Skeletal muscle tissue (tissue), 4 donors: ENCODE results near the gene CNGA2. TPM values are rescaled to one million over a fixed set of nuclear protein-coding genes. Genes with fewer than 3 reads are reported as not detected.

Source experiments
- H3K27ac ChIP-seq: one replicate; pipeline ENCODE4 v1.7.0; 2013; ENCODE audit warnings: mild to moderate bottlenecking, low read depth, low read length, inconsistent platforms
- H3K27me3 ChIP-seq, 3 donors: one replicate each; pipeline ENCODE4 v1.7.0; 2013; ENCODE audit warnings: low read length in 3 of 3; ENCODE audit not compliant: control insufficient read depth in 3 of 3, insufficient read depth in 3 of 3
- H3K36me3 ChIP-seq, 3 donors: one replicate each; pipeline ENCODE4 v1.7.0; 2013; ENCODE audit warnings: low read length in 3 of 3; ENCODE audit not compliant: control insufficient read depth in 3 of 3, insufficient read depth in 3 of 3
- H3K4me1 ChIP-seq, 3 donors: one replicate each; pipeline ENCODE4 v1.7.0; 2013; ENCODE audit warnings: low read length in 3 of 3, mild to moderate bottlenecking in 3 of 3; ENCODE audit not compliant: control insufficient read depth in 3 of 3, insufficient read depth in 3 of 3
- H3K4me3 ChIP-seq, 3 donors: one replicate each; pipeline ENCODE4 v1.7.0; 2013; ENCODE audit warnings: low read length in 3 of 3
- H3K9ac ChIP-seq, 3 donors: one replicate each; pipeline ENCODE4 v1.7.0; 2013; ENCODE audit warnings: low read length in 3 of 3, mild to moderate bottlenecking in 3 of 3, moderate library complexity in 2 of 3, low read depth in 1 of 3
- H3K9me3 ChIP-seq, 3 donors: one replicate each; pipeline ENCODE4 v1.7.0; 2013; ENCODE audit warnings: low read length in 3 of 3; ENCODE audit not compliant: control insufficient read depth in 3 of 3
- total RNA-seq: library from RNA; depleted of rRNA; stranded (reverse); fragments of >200 nt; gene quantifications from one replicate; pipeline ENCODE4 v1.2.3, GENCODE V29; 2014
- donor health status: Osteomylitis.

The CNGA2 gene
- total RNA-seq, 1 donor from 2014 or later, result not detected

GRCh38 chrX:151762802-151763201, 28.3 kb downstream of the CNGA2 start:
- Histone ChIP-seq H3K27me3 (peaks cover 0 to 2% (median 0%) of the 10 kb centered on the region in 3 donors), H3K36me3 (no peaks in the 10 kb centered on the region), H3K9ac (no peak overlapping the region), H3K4me1 (no peaks in the 10 kb centered on the region), H3K27ac (no peak overlapping the region), H3K4me3 (no peak overlapping the region), H3K9me3 (no peaks in the 10 kb centered on the region)

GRCh38 chrX:151763711-151764110, 29.2 kb downstream of the CNGA2 start:
- peaks cover 0 to 2% (median 0%) of the 10 kb centered on the region in 3 donors for H3K27me3 ChIP-seq
- H3K4me1 ChIP-seq, result no peaks in the 10 kb centered on the region
- no peak overlapping the region for H3K9ac ChIP-seq
- H3K27ac ChIP-seq, result no peak overlapping the region
- H3K9me3 ChIP-seq, result peaks cover 0 to 3% (median 0%) of the 10 kb centered on the region in 3 donors
- no peak overlapping the region for H3K4me3 ChIP-seq
- no peaks in the 10 kb centered on the region for H3K36me3 ChIP-seq

GRCh38 chrX:151765026-151765425, 30.5 kb downstream of the CNGA2 start:
- Histone ChIP-seq H3K9ac (no peak overlapping the region), H3K4me1 (no peaks in the 10 kb centered on the region), H3K4me3 (no peak overlapping the region), H3K27me3 (peaks cover 0 to 2% (median 0%) of the 10 kb centered on the region in 3 donors), H3K27ac (no peak overlapping the region), H3K36me3 (no peaks in the 10 kb centered on the region), H3K9me3 (peaks cover 0 to 3% (median 0%) of the 10 kb centered on the region in 3 donors)

- Histone ChIP-seq H3K4me1 (peaks cover under 1 to 6% (median 2%) of the 10 kb centered on the region in 3 donors), H3K9me3 (peaks cover 0 to 3% (median 0%) of the 10 kb centered on the region in 3 donors), H3K36me3 (no peaks in the 10 kb centered on the region), H3K9ac (no peak overlapping the region), H3K4me3 (no peak overlapping the region), H3K27me3 (peaks cover 0 to 3% (median 0%) of the 10 kb centered on the region in 3 donors), H3K27ac (no peak overlapping the region)
Observed at GRCh38 chrX:151771726-151772125, 37.2 kb downstream of the CNGA2 start.

- H3K4me3 ChIP-seq, result no peak overlapping the region
- no peaks in the 10 kb centered on the region for H3K9me3 ChIP-seq
- H3K9ac ChIP-seq, result no peak overlapping the region
- peaks cover 3 to 10% (median 6%) of the 10 kb centered on the region in 3 donors for H3K4me1 ChIP-seq
- H3K27ac ChIP-seq, result no peak overlapping the region
- H3K36me3 ChIP-seq, result no peaks in the 10 kb centered on the region
- peaks cover 0 to 5% (median 0%) of the 10 kb centered on the region in 3 donors for H3K27me3 ChIP-seq
Observed at GRCh38 chrX:151773434-151773833, 38.9 kb downstream of the CNGA2 start.

GRCh38 chrX:151774421-151774820, 39.9 kb downstream of the CNGA2 start:
- H3K9ac ChIP-seq, result no peak overlapping the region
- H3K27me3 ChIP-seq, result peaks cover 0 to 8% (median 0%) of the 10 kb centered on the region in 3 donors
- no peak overlapping the region for H3K4me3 ChIP-seq
- H3K36me3 ChIP-seq, result no peaks in the 10 kb centered on the region
- no peaks in the 10 kb centered on the region for H3K9me3 ChIP-seq
- no peak overlapping the region for H3K27ac ChIP-seq
- peaks cover 3 to 10% (median 6%) of the 10 kb centered on the region in 3 donors for H3K4me1 ChIP-seq

GRCh38 chrX:151776181-151776731, 41.7 kb downstream of the CNGA2 start:
- H3K27me3 ChIP-seq, result peaks cover 0 to 8% (median 0%) of the 10 kb centered on the region in 3 donors

GRCh38 chrX:151776936-151777335, 42.4 kb downstream of the CNGA2 start:
- Histone ChIP-seq H3K4me1 (peaks cover 3 to 10% (median 6%) of the 10 kb centered on the region in 3 donors), H3K9ac (no peak overlapping the region), H3K9me3 (no peaks in the 10 kb centered on the region), H3K36me3 (no peaks in the 10 kb centered on the region), H3K4me3 (no peak overlapping the region), H3K27me3 (peaks cover 0 to 8% (median 0%) of the 10 kb centered on the region in 3 donors), H3K27ac (no peak overlapping the region)

More at GRCh38 chrX:151776181-151776731, 41.7 kb downstream of the CNGA2 start:
- Histone ChIP-seq H3K36me3 (no peaks in the 10 kb centered on the region), H3K4me3 (no peak overlapping the region), H3K9ac (no peak overlapping the region), H3K4me1 (peaks cover 3 to 10% (median 6%) of the 10 kb centered on the region in 3 donors), H3K9me3 (no peaks in the 10 kb centered on the region), H3K27ac (no peak overlapping the region)

- Histone ChIP-seq H3K4me1 (peaks cover 3 to 10% (median 6%) of the 10 kb centered on the region in 3 donors), H3K4me3 (no peak overlapping the region), H3K9me3 (no peaks in the 10 kb centered on the region), H3K27me3 (peaks cover 0 to 5% (median 0%) of the 10 kb centered on the region in 3 donors), H3K9ac (no peak overlapping the region), H3K27ac (no peak overlapping the region), H3K36me3 (no peaks in the 10 kb centered on the region)
Observed at GRCh38 chrX:151779258-151779657, 44.7 kb downstream of the CNGA2 start.

GRCh38 chrX:151780621-151781020, 46.1 kb downstream of the CNGA2 start:
- H3K9me3 ChIP-seq, result no peaks in the 10 kb centered on the region

More at GRCh38 chrX:151780621-151781020, 46.1 kb downstream of the CNGA2 start:
- Histone ChIP-seq H3K27ac (no peak overlapping the region), H3K27me3 (peaks cover 0 to 5% (median 0%) of the 10 kb centered on the region in 3 donors), H3K9ac (no peak overlapping the region), H3K36me3 (no peaks in the 10 kb centered on the region), H3K4me3 (no peak overlapping the region), H3K4me1 (peaks cover 3 to 10% (median 6%) of the 10 kb centered on the region in 3 donors)
